GM23338 (cell line): ENCODE results near the gene RAD51B. TPM values are rescaled to one million over a fixed set of nuclear protein-coding genes. Genes with fewer than 3 reads are reported as not detected.

ENCODE experiments used
- EZH2phosphoT487 ChIP-seq: fragments of 200-600 bp; sonication (generic); IDR thresholded peaks from one replicate; pipeline ENCODE4 v1.8.1; 2018; ENCODE audit warnings: antibody characterized with exemption; ENCODE audit not compliant: unreplicated experiment
- POLR2AphosphoS5 ChIP-seq: IDR thresholded peaks from 2 replicates; pipeline ENCODE4 v1.6.1; 2016; ENCODE audit warnings: antibody characterized with exemption, low read depth
- REST ChIP-seq: IDR thresholded peaks from one replicate; pipeline ENCODE4 v1.6.1; 2018; ENCODE audit warnings: antibody characterized with exemption; ENCODE audit not compliant: unreplicated experiment
- polyA plus RNA-seq: library from polyadenylated mRNA; unstranded; fragments of >200 nt; fragmentation: Nextera tagmentation; extraction: Ambion mirVana; gene quantifications from 2 replicates; pipeline ENCODE4 v1.2.1, GENCODE V29; 2016
- total RNA-seq: library from RNA; depleted of rRNA; stranded (reverse); fragments of >200 nt; shearing (Covaris generic); gene quantifications from 2 replicates; pipeline ENCODE4 v1.2.3, GENCODE V29; 2014
- TF ChIP-seq, protein P1 (sequence below): fragments of 250-450 bp; sonication (Bioruptor Pico); IDR thresholded peaks from 2 replicates; pipeline ENCODE4 v1.5.0; 2020; ENCODE audit warnings: mild to moderate bottlenecking, moderate library complexity
- TF ChIP-seq, protein P2 (sequence below): IDR thresholded peaks from 2 replicates; pipeline ENCODE4 v1.6.1; 2016; ENCODE audit warnings: antibody characterized with exemption

The RAD51B gene
- total and polyA plus RNA-seq, 2 experiments from 2014 or later, result 15.7 to 29.1 TPM

GRCh38 chr14:68464711-68465110, 645.1 kb downstream of the RAD51B start (continued):
- TF ChIP-seq, protein P1, sequence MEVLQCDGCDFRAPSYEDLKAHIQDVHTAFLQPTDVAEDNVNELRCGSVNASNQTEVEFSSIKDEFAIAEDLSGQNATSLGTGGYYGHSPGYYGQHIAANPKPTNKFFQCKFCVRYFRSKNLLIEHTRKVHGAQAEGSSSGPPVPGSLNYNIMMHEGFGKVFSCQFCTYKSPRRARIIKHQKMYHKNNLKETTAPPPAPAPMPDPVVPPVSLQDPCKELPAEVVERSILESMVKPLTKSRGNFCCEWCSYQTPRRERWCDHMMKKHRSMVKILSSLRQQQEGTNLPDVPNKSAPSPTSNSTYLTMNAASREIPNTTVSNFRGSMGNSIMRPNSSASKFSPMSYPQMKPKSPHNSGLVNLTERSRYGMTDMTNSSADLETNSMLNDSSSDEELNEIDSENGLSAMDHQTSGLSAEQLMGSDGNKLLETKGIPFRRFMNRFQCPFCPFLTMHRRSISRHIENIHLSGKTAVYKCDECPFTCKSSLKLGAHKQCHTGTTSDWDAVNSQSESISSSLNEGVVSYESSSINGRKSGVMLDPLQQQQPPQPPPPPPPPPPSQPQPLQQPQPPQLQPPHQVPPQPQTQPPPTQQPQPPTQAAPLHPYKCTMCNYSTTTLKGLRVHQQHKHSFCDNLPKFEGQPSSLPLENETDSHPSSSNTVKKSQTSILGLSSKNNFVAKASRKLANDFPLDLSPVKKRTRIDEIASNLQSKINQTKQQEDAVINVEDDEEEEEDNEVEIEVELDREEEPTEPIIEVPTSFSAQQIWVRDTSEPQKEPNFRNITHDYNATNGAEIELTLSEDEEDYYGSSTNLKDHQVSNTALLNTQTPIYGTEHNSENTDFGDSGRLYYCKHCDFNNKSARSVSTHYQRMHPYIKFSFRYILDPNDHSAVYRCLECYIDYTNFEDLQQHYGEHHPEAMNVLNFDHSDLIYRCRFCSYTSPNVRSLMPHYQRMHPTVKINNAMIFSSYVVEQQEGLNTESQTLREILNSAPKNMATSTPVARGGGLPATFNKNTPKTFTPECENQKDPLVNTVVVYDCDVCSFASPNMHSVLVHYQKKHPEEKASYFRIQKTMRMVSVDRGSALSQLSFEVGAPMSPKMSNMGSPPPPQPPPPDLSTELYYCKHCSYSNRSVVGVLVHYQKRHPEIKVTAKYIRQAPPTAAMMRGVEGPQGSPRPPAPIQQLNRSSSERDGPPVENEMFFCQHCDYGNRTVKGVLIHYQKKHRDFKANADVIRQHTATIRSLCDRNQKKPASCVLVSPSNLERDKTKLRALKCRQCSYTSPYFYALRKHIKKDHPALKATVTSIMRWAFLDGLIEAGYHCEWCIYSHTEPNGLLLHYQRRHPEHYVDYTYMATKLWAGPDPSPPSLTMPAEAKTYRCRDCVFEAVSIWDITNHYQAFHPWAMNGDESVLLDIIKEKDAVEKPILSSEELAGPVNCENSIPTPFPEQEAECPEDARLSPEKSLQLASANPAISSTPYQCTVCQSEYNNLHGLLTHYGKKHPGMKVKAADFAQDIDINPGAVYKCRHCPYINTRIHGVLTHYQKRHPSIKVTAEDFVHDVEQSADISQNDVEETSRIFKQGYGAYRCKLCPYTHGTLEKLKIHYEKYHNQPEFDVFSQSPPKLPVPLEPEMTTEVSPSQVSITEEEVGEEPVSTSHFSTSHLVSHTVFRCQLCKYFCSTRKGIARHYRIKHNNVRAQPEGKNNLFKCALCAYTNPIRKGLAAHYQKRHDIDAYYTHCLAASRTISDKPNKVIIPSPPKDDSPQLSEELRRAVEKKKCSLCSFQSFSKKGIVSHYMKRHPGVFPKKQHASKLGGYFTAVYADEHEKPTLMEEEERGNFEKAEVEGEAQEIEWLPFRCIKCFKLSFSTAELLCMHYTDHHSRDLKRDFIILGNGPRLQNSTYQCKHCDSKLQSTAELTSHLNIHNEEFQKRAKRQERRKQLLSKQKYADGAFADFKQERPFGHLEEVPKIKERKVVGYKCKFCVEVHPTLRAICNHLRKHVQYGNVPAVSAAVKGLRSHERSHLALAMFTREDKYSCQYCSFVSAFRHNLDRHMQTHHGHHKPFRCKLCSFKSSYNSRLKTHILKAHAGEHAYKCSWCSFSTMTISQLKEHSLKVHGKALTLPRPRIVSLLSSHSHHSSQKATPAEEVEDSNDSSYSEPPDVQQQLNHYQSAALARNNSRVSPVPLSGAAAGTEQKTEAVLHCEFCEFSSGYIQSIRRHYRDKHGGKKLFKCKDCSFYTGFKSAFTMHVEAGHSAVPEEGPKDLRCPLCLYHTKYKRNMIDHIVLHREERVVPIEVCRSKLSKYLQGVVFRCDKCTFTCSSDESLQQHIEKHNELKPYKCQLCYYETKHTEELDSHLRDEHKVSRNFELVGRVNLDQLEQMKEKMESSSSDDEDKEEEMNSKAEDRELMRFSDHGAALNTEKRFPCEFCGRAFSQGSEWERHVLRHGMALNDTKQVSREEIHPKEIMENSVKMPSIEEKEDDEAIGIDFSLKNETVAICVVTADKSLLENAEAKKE (CRISPR knock-in tag), result no peak
- TF ChIP-seq POLR2AphosphoS5 (no peak), REST (no peak), EZH2phosphoT487 (no peak)
- TF ChIP-seq, protein P2, sequence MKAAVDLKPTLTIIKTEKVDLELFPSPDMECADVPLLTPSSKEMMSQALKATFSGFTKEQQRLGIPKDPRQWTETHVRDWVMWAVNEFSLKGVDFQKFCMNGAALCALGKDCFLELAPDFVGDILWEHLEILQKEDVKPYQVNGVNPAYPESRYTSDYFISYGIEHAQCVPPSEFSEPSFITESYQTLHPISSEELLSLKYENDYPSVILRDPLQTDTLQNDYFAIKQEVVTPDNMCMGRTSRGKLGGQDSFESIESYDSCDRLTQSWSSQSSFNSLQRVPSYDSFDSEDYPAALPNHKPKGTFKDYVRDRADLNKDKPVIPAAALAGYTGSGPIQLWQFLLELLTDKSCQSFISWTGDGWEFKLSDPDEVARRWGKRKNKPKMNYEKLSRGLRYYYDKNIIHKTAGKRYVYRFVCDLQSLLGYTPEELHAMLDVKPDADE, result no peak
